Hepatocyte (in vitro differentiated cells): ENCODE data around the gene CYP4Z1. TPM values are rescaled to one million over a fixed set of nuclear protein-coding genes. Genes with fewer than 3 reads are reported as not detected.
"Not testable (repeated sequence)": the region's sequence is repeated elsewhere in the genome, so short reads cannot be mapped to it uniquely, and the experiment has no call there.

Source experiments
- DNase-seq: peaks from one replicate; pipeline ENCODE4 v3.0.0-alpha.2; 2016; ENCODE audit warnings: low spot score
- H2AFZ ChIP-seq: fragments of 200-600 bp; sonication (generic); 2 replicates; pipeline ENCODE4 v1.6.0; 2016; ENCODE audit warnings: antibody characterized with exemption, mild to moderate bottlenecking
- H3K27ac ChIP-seq: fragments of 200-600 bp; sonication (generic); 2 replicates; pipeline ENCODE4 v1.5.1; 2016; ENCODE audit warnings: mild to moderate bottlenecking
- H3K27me3 ChIP-seq: fragments of 200-600 bp; sonication (generic); 2 replicates; pipeline ENCODE4 v1.6.1; 2016
- H3K36me3 ChIP-seq: fragments of 200-600 bp; sonication (generic); replicated peaks from 2 replicates; pipeline ENCODE4 v1.5.1; 2016; ENCODE audit warnings: low read depth; ENCODE audit not compliant: insufficient read depth
- H3K4me1 ChIP-seq: fragments of 200-600 bp; sonication (generic); 2 replicates; pipeline ENCODE4 v1.5.1; 2016; ENCODE audit warnings: mild to moderate bottlenecking, moderate library complexity; ENCODE audit not compliant: insufficient read depth
- H3K4me2 ChIP-seq: fragments of 200-600 bp; sonication (generic); 2 replicates; pipeline ENCODE4 v1.6.0; 2016
- H3K4me3 ChIP-seq: fragments of 200-600 bp; sonication (generic); 2 replicates; pipeline ENCODE4 v1.5.1; 2016; ENCODE audit warnings: mild to moderate bottlenecking
- H3K79me2 ChIP-seq: fragments of 200-600 bp; sonication (generic); 2 replicates; pipeline ENCODE4 v1.6.0; 2017; ENCODE audit warnings: mild to moderate bottlenecking
- H3K9me2 ChIP-seq: fragments of 200-600 bp; sonication (generic); replicated peaks from 2 replicates; pipeline ENCODE4 v1.6.0; 2017; ENCODE audit warnings: mild to moderate bottlenecking; ENCODE audit not compliant: insufficient read depth
- H3K9me3 ChIP-seq: fragments of 200-600 bp; sonication (generic); 2 replicates; pipeline ENCODE4 v1.5.1; 2016; ENCODE audit warnings: low read depth, mild to moderate bottlenecking
- H4K20me1 ChIP-seq: fragments of 200-600 bp; sonication (generic); 2 replicates; pipeline ENCODE4 v1.6.0; 2016; ENCODE audit warnings: mild to moderate bottlenecking; ENCODE audit not compliant: insufficient read depth, poor library complexity, severe bottlenecking
- CTCF ChIP-seq: fragments of 200-600 bp; sonication (generic); IDR thresholded peaks from 2 replicates; pipeline ENCODE4 v1.5.1; 2016; ENCODE audit warnings: antibody characterized with exemption, mild to moderate bottlenecking; ENCODE audit not compliant: poor library complexity
- EZH2 ChIP-seq: fragments of 200-600 bp; sonication (generic); IDR thresholded peaks from 2 replicates; pipeline ENCODE4 v1.6.1; 2016; ENCODE audit warnings: antibody characterized with exemption, mild to moderate bottlenecking, borderline replicate concordance
- EZH2phosphoT487 ChIP-seq: fragments of 200-600 bp; sonication (generic); IDR thresholded peaks from one replicate; pipeline ENCODE4 v1.6.1; 2018; ENCODE audit warnings: antibody characterized with exemption, mild to moderate bottlenecking, low read depth, moderate library complexity; ENCODE audit not compliant: unreplicated experiment, severe bottlenecking
- WGBS: methylation state at CpG from one replicate; pipeline ENCODE4 v1.1.6; 2016; ENCODE audit warnings: low lambda C conversion rate; ENCODE audit errors: missing lambda C conversion rate; 5-methylcytosine and 5-hydroxymethylcytosine counted together
- polyA plus RNA-seq: library from polyadenylated mRNA; unstranded; fragments of >200 nt; fragmentation: Nextera tagmentation; extraction: Ambion mirVana; gene quantifications from 2 replicates; pipeline ENCODE4 v1.2.1, GENCODE V29; 2016
- total RNA-seq: library from RNA; depleted of rRNA; stranded (reverse); fragments of >200 nt; gene quantifications from 2 replicates; pipeline ENCODE4 v1.2.3, GENCODE V29; 2014

Gene CYP4Z1
- total and polyA plus RNA-seq, 2 experiments from 2014 or later = not detected

DNA sequence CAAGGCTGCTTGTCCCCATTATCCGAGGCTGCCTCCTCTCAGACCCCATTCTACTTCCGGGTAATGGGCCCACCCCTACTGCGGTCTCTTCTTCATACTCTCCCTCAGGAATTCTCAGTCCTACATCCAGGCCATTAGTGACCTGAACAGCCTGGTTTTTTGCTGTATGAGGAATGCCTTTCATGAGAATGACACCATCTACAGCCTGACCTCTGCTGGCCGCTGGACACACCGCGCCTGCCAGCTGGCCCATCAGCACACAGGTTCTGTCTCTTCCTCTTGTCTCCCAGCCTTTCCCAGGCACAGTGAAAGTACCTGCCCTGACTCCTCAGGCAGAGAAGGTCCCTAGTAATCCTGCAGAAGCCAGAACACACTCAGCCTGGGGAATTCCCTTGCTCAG lies 76.6 kb downstream of the CYP4Z1 start:
- not testable (repeated sequence) for H3K27ac ChIP-seq, H3K4me3 ChIP-seq, H3K36me3 ChIP-seq, H2AFZ ChIP-seq, H3K4me1 ChIP-seq, H3K9me3 ChIP-seq, H3K4me2 ChIP-seq, H3K9me2 ChIP-seq, H3K27me3 ChIP-seq, H3K79me2 ChIP-seq, DNase-seq, H4K20me1 ChIP-seq
- WGBS = 45% methylated on average over 6 of the region's 6 CpGs
- peak; percentile 36 for TF ChIP-seq CTCF

- H3K36me3 ChIP-seq, H3K79me2 ChIP-seq, DNase-seq, H3K27me3 ChIP-seq, H2AFZ ChIP-seq, H3K4me1 ChIP-seq, H3K4me3 ChIP-seq, H3K9me2 ChIP-seq, H4K20me1 ChIP-seq, H3K4me2 ChIP-seq, H3K9me3 ChIP-seq, H3K27ac ChIP-seq: not testable (repeated sequence)
- 75% methylated on average over 1 of the region's 1 CpG for WGBS
Observed at GRCh38 chr1:47146495-47146894, 79.5 kb downstream of the CYP4Z1 start.

DNA sequence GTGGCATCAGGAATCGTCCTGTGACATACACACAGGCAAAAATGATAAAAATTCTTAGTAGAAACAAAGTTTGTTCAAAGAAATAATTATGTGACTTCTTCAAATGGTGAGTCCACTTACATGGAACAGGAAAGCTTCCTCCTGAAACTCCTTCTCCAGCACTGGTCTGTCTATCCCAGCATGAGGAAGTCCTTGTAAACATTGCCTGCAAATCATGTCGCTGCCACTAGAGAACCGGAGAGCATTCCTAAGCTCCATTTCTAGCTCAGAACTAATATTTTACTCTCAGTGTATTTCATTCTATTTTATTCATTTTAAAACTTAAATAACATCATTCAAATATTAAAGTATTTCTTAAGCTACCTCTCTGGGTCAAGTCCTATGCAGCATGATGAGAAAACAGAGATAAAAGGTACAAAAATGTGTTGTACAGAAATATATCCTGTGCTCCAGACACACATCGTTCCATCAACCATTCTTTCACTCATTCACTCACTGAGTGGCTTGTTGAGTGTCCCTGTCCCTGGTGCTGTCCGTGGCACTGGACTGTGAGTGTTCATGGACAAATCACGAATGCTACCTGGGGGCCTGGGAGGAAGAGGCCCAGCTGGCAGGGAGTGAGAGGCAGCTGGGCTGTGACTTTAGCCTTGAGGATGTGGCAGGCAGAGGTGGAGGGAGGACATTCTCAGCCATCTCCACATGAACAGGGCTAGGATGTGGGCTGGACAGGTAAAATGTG lies 80.2 kb downstream of the CYP4Z1 start:
- no peaks in the 10 kb centered on the region for H4K20me1 ChIP-seq
- H3K4me3 ChIP-seq = no peak overlapping the region
- no peaks in the 10 kb centered on the region for H3K9me3 ChIP-seq
- no peak overlapping the region for H3K27ac ChIP-seq
- no peaks in the 10 kb centered on the region for H3K4me1 ChIP-seq
- no peak for TF ChIP-seq CTCF
- no peak for TF ChIP-seq EZH2phosphoT487
- TF ChIP-seq EZH2 = no peak
- no peak overlapping the region for H2AFZ ChIP-seq
- DNase-seq = no peak
- WGBS = 55% methylated on average over 6 of the region's 6 CpGs
- H3K9me2 ChIP-seq = no peaks in the 10 kb centered on the region
- no peaks in the 10 kb centered on the region for H3K36me3 ChIP-seq
- H3K4me2 ChIP-seq = no peak overlapping the region
- H3K27me3 ChIP-seq = no peaks in the 10 kb centered on the region
- H3K79me2 ChIP-seq = no peaks in the 10 kb centered on the region

- not testable (repeated sequence) for H2AFZ ChIP-seq, H3K27me3 ChIP-seq, H3K27ac ChIP-seq, H3K79me2 ChIP-seq, H3K9me2 ChIP-seq, H3K4me3 ChIP-seq, H3K9me3 ChIP-seq, H3K4me2 ChIP-seq, H4K20me1 ChIP-seq, H3K36me3 ChIP-seq, H3K4me1 ChIP-seq, DNase-seq
- 32% methylated on average over 9 of the region's 9 CpGs for WGBS
Observed at GRCh38 chr1:47149162-47149561, 82.1 kb downstream of the CYP4Z1 start.

- not testable (repeated sequence) for H3K4me1 ChIP-seq, H3K79me2 ChIP-seq, H4K20me1 ChIP-seq, H3K9me2 ChIP-seq, H2AFZ ChIP-seq, H3K27me3 ChIP-seq, H3K9me3 ChIP-seq, H3K4me3 ChIP-seq, H3K4me2 ChIP-seq, H3K27ac ChIP-seq, DNase-seq, H3K36me3 ChIP-seq
Observed at GRCh38 chr1:47156457-47156856, 89.4 kb downstream of the CYP4Z1 start.

DNA sequence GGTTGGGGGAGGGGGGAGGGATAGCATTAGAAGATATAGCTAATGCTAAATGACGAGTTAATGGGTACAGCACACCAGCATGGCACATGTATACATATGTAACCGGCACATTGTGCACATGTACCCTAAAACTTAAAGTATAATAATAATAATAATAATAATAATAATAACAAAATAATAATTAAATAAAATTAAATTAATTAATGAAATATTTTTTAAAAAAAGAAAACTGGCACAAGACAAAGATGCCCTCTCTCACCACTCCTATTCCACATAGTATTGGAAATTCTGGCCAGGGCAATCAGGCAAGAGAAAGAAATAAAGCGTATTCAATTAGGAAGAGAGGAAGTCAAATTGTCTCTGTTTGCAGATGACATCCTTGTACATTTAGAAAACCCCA lies 90.9 kb downstream of the CYP4Z1 start:
- WGBS = 93% methylated on average over 3 of the region's 3 CpGs
- not testable (repeated sequence) for H3K27ac ChIP-seq, H3K4me3 ChIP-seq, H3K9me3 ChIP-seq, H2AFZ ChIP-seq, H4K20me1 ChIP-seq, DNase-seq, H3K79me2 ChIP-seq, H3K4me2 ChIP-seq, H3K4me1 ChIP-seq, H3K27me3 ChIP-seq, H3K36me3 ChIP-seq, H3K9me2 ChIP-seq
